Prostate gland (tissue), 2 donors: Measurements from ENCODE around the gene MRC1.

Experiments used
- POLR2A ChIP-seq: fragments of 450-650 bp; IDR thresholded peaks from one replicate; pipeline ENCODE4 v1.6.1; 2016; ENCODE audit warnings: antibody characterized with exemption, mild to moderate bottlenecking
- POLR2AphosphoS5 ChIP-seq: sonication (generic); formaldehyde crosslinking; IDR thresholded peaks from one replicate; pipeline ENCODE4 v1.6.1; 2017; ENCODE audit warnings: antibody characterized with exemption
- TF ChIP-seq, protein P1 (sequence below), 4 experiments: fragments of 200-600 bp in 2 of 4; fragments of 450-650 bp in 2 of 4; sonication (generic) in 2 of 4; IDR thresholded peaks; 1 replicate in 3 of 4; 2 replicates in 1 of 4; pipeline ENCODE4 v1.5.1; 2016 to 2019; ENCODE audit warnings: antibody characterized with exemption in 4 of 4, mild to moderate bottlenecking in 2 of 4, moderate library complexity in 2 of 4

DNA sequence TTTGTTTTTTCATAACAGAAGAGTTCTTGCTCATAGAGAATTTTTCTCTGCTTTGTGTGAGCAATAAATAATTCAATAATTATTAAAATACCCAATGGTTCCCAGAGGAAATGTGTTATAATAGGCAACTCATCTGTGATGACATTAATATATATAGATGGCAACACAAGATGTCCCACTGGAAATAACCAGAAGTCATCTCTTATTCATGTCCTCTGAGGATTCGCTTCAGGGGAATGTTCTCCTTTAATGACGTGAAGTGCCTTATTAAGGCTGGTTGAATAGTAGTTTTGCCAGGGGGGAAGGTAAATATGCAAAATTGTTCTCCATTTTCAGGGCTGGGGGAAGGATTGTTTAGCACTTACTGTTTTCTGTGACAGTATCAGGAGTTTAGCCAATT lies 145.7 kb downstream of the MRC1 start:
- TF ChIP-seq, protein P1, sequence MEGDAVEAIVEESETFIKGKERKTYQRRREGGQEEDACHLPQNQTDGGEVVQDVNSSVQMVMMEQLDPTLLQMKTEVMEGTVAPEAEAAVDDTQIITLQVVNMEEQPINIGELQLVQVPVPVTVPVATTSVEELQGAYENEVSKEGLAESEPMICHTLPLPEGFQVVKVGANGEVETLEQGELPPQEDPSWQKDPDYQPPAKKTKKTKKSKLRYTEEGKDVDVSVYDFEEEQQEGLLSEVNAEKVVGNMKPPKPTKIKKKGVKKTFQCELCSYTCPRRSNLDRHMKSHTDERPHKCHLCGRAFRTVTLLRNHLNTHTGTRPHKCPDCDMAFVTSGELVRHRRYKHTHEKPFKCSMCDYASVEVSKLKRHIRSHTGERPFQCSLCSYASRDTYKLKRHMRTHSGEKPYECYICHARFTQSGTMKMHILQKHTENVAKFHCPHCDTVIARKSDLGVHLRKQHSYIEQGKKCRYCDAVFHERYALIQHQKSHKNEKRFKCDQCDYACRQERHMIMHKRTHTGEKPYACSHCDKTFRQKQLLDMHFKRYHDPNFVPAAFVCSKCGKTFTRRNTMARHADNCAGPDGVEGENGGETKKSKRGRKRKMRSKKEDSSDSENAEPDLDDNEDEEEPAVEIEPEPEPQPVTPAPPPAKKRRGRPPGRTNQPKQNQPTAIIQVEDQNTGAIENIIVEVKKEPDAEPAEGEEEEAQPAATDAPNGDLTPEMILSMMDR (IDR thresholded peaks at IDR 0.05) = no peak
- TF ChIP-seq POLR2A (no peak), POLR2AphosphoS5 (no peak)
